GM18867 (cell line): ENCODE results near the gene LIM2.

Experiments used
- ATAC-seq: cut with Tn5 transposase; IDR thresholded peaks from one replicate; pipeline ENCODE4 v1.9.1; 2021; ENCODE audit warnings: mild to moderate bottlenecking, moderate library complexity; ENCODE audit not compliant: unreplicated experiment

The LIM2 gene

DNA sequence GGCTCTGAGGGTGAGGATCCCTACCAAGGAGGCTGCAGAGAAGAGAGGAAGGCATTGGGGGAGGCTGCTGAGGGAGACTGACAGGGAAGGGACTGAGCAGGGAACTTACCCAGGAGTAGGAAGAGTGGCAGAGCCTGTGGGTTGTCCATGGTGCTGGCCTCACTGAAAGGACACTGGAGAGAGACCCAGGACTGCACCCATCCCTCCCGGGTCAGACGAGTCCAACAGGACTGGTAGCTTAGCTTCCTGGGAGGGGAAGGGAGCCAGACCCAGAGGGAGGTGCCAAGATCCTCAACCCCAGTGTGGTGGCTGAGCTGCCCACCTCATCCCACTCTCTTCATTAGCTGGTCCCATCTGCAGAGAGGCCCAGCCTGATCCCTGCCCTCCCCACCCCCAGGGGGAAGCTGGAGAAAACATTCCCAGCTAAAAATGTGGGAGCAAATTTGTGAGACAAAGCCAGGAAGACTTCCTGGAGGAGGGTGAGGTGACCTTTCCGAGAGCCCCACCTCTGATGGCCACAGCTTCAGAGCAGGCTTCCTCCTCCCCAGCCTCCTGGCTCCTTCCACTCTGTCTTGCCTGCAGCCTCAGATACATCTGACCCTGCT, 45.7 kb downstream of the LIM2 start, which contains the start of gene VSIG10L:
Gene VSIG10L (minus strand): TSS at position 164 of the 605 bp plus-strand sequence. CDS start 15 bp downstream, at position 149.
- no peak for ATAC-seq

DNA sequence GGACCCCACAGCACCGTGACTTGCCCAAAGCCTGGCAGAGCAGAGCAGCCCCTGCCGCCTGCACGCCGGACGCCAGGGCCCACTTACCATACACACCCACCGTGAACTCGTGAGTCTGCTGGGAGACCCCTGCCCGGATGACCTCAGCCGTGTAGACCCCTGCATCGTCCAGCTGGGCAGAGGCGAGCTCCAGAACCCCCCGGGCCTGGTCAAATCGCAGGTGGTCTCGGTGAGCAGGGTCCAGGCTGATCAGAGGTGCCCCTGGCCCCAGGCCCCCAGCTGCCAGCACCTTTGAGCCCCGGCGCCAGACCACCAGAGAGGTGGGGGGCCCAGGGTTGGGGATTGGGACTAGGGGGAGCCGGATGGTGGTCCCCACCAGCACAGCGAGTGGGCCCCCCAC, 46.7 kb downstream of the LIM2 start:
- no peak for ATAC-seq

DNA sequence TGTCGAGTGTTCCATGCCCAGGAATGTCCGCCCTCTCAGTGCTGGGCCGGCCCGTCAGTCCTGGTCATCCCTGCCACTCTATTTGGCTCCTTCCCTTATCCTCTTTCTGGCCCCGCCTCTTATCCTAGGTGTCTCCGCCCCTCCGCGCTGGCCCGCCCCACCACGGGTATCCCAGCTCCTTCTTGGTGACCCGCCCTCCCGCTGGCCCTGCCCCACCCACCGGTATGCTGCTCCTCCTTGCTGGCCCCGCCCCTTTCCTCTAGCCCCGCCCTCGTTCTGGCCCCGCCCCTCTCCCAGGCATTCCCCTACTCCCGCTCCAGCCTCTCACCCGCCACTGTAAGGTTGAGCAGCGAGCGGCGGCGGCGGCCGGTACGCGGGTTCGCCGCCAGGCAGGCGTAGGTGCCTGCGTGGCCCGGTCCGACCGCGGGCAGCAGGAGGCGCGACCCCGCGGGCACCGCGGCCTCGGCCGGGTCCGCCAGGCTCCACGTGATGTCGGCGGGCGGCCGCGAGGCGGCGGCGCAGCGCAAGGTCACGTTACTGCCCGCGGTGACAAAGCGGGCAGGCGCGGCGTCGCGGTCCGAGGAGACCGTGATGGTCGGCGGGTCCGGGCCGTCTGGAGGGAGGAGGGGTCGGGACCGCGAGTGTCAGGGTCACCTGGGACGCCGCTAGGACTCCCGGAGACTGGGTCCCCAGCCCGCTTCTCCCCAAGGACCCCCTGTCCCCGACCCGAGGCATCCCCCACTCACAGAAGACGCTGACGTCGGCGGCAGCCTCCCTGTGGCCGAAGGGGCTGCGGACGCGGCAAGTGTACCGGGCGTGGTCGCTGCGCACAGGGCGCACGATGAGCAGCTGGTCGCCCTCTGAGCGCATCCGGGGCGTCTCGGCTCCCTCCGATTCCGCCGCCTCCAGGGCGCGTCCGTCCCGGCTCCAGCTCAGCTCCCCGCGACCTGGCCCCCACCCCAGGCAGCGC, 47.8 kb downstream of the LIM2 start:
- ATAC-seq: peak; percentile 63

DNA sequence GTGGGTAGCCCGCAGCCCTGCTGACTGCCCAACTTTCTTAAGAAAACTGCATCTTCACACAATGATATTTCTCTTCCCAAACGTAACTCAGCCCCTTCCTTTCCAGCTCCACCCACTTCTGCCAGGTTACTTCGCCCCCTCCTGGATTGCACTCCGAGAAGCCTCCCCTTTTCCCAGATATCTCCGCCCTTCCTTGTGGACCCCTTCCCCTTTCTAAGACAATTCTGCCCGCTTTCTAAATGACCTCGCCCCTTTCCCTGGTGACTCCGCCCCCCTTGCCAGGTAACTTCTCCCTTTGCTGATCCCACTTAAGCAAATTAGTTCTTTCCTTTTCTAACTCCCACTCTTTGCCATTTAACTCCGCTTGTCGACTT, 48.5 kb downstream of the LIM2 start:
- ATAC-seq: peak; percentile 1

DNA sequence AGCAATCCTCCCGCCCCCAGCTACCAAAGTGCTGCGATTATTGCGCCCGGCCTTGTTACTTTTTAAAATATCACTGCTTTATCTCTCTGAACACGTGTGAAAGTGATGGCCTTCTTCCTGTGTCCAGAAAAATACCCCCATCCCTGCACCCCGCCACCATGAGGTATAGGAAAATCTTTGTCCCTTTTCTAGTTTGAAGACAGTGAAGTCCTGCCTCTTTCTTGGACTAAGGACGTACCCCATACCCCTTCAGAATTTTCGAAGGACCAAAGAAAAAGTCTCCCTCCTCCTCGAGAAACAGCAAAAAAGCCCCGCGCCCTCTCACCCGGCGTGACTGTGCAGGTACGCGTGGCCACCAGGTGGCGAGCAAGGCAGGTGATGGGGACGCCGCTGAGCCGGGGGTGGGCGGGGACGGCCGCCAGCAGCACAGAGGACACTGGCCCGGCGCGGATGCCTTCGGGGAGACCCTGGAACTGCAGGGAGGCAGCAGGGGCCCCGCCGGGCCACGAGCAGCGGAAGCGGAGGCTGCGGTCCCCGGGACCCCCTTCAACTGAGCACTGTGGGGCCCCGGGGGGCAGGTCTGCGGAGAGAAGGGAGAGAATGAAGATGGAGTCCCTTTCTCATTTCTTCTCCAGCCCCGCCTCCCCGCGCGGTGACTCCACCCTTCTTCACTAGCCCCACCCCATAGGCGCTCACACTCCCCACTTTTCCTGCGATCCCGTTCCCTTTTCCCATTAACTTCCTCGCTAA, 49.0 kb downstream of the LIM2 start:
- ATAC-seq: peak; percentile 58

DNA sequence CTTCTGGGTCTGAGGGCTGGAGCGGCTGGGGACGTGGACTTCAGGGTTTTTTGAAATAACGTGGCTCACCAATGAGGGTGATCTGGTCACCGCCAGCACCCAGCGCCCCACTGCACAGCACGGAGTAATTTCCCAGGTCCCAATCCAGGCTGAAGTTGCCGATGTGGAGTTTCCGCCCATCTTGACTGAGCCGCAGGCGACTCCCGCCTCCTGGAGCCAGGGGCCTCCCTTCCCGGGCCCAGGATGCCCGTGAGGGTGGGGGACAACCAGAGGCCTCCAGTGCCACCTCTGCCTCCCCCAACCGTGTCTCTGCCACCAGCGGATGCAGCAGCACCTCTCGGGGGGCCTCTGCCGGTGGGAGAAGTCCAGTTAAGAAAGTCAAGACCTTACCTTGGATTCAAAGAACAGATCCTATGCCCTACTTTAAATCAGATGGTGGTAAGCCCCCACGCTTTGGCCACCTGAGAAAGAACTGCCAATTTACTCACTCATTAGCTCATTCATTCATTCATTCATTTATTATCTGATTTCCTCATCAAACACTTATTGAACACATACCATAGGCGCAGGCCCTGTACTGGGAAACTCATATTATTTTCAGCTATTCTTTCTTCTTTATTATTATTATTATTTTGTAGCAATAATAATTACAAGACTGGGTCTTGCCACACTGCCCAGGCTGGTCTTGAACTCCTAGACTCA, 49.8 kb downstream of the LIM2 start:
- no peak for ATAC-seq

DNA sequence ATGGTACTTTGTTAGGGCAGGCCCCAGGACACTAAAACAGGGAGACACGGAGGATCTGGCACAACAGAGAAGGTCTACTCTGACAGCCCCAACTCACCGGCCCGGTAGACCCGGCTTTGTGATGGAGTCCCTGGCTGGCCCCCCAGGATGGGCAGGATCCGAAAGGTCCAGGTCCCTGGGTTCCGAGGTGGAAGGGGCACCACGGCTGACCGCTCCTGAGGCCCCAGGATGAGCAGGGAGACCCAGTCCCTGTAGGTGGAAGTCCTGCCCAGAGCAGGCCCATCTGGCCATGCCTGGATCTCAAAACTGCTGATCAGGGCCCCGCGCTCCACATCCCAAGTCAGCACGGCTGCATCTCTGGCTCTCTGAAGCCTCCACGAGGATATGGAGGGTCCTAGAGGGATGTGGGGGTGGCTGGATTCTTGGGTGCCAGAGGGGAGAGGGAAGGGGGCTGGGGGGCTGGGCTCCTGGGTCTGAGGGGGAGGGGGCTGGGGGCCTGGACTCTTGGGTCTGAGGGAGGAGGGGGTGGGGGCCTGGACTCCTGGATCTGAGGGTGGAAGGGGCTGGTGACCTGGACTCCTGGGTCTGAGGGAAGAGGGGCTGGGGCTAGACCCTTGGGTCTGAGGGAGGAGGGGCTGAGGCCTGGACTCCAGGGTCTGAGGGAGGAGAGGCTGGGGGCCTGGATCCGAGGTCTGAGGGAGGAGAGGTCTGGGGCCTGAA, 50.5 kb downstream of the LIM2 start:
- ATAC-seq: no peak

DNA sequence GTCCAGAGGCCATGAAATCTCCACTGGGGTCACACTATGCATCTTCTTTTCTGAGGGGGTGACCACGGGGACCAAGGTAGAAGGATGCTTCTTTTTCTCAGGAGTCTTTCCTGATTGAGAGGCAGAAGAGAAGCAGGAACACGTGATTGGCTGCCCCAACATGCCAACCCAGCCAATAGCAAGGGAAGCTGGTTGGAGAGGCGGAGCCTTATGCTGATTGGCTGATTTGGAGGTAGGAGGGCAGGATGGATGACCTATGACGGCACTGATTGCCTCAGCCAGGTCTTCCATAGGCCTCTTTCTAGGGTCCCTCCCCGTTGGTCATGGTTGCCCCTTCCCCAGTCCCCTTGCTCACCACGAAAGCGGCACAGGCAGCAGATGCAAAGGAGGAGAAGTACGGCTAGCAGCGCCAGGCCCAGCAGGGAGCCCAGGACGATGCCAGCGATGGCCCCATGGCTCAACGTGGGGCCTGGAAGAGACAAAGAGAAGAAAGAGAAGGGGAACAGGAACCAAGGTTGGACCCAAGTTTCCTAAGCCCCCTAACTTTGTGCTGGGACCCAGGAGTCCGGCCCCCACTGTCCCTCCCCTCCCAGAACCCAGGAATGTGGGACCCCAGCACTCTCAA, 53.8 kb downstream of the LIM2 start:
- no peak for ATAC-seq

DNA sequence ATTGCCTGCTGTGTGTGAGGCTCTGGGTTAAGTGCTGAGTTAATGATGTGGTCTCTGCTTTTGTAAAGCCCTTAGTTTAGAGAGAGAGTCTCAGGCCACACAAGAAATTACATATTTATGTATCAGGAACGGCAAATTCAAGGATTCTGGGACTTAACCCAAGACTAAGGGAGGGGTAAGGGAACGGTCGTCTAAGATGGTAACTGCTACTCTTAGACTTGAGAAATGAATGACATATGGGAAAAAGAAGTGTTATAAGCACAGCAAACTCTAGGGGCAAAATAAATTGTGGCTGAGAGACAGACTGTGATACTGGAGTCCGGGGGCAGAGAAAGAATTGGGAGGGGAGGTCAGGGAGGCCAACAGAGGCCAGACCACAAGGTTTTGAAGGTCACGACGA, 56.1 kb downstream of the LIM2 start:
- no peak for ATAC-seq

DNA sequence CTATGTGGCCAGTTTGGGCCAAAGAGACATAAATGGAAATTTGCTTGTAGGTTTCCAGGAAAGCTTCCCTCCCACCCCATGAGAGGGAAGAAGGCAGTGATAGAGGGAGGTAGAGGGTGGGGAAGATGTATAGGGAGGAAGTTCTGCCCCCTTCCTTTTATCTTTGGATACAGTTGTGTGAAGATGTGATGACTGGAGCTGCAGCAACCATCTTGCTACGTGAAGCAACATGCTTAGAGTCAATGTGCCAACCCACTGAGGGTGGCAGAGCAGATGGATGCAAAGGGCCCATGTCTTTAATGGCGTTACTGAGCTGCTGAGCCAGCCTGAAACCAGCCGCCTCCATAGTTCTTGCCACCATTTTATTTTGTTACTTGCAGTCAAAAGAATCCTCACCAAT, 56.6 kb downstream of the LIM2 start:
- ATAC-seq: no peak

DNA sequence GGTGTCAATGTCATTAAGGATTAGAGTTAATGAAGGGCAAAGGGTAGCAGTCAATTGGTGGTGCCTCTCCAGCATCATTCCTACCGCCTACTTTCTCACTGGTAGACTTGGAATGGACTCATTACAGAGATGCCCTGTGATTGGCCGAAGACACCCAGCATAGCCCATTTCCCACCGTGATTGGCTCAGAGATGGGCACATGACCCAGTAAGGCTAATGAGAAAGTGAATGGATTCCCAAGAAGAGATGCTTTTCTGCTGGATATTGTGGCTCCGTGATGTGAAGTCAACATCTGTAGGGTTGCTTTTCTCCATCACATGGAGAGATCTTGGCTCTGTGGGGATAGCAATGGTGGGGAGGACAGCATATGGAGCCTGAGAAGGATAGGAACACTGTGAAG, 57.4 kb downstream of the LIM2 start:
- no peak for ATAC-seq
